ENCODE measurements around the gene NPR2.

NPR2 gene

DNA sequence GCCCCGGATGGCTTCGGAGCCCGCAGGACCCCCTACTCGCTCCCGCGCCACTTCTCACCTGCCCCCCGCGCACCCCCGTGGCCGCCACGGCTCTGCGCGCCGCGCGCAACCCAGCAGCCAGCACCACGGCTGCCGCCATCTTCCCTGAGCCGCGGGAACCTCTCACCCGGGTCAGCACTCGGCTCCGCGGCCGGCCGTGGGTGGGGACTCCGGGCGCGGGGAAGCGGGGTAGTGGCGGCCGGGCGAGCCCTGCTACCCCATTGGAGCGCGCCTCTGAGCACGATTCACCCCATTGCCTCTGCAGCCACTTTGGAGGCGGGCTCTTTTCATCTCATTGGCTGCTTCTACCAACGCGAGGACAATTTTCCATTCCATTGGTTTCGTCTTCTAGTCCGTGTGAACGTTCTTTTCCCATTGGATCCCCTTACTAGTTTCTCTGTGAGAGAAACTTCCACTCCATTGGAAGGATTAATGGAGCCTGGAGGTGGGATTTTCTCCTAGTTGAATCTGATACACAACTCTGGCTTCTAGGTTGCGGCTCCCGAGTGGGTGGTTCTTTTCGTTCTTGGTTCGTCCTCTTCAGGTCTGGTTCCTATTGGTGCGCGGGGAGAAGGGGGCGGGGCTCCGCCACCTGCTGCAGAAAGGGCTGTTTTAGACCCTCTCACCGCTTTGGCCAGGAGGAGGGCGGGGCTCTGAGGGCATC is 23.6 kb downstream of the NPR2 start, which contains the start of gene HINT2:
Gene HINT2 (minus strand): TSS at position 202 of the 703 bp plus-strand sequence. CDS start 63 bp downstream, at position 139.
- Histone ChIP-seq H3K27ac (peak within 1 kb of the TSS; percentile 90 to 97), H3K36me3 (no peaks in the 10 kb centered on the region), H3K9me3 (no peaks in the 10 kb centered on the region), H3K4me1 (peaks cover 0 to 38% (median 30%) of the 10 kb centered on the region in 4 donors), H3K27me3 (no peaks in the 10 kb centered on the region), H3K4me3 (peak within 1 kb of the TSS; percentile 72 to 90)
- intact Hi-C loops (cut with DNase I; ENCODE audit: low total_unique reads), result loop anchor here (2.0 to 10.0 kb wide), 2 partner anchors 14 to 70 kb away; partner anchors contain the start of genes FAM221B, GBA2, RGP1 and TMEM8B
- DNase-seq, result peak; percentile 98 to 99
- TF ChIP-seq, protein P1, sequence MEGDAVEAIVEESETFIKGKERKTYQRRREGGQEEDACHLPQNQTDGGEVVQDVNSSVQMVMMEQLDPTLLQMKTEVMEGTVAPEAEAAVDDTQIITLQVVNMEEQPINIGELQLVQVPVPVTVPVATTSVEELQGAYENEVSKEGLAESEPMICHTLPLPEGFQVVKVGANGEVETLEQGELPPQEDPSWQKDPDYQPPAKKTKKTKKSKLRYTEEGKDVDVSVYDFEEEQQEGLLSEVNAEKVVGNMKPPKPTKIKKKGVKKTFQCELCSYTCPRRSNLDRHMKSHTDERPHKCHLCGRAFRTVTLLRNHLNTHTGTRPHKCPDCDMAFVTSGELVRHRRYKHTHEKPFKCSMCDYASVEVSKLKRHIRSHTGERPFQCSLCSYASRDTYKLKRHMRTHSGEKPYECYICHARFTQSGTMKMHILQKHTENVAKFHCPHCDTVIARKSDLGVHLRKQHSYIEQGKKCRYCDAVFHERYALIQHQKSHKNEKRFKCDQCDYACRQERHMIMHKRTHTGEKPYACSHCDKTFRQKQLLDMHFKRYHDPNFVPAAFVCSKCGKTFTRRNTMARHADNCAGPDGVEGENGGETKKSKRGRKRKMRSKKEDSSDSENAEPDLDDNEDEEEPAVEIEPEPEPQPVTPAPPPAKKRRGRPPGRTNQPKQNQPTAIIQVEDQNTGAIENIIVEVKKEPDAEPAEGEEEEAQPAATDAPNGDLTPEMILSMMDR (IDR thresholded peaks at IDR 0.05), result no peak

GRCh38 chr9:35816708-35817107 is 25.3 kb downstream of the NPR2 start:
- H3K27me3 ChIP-seq, result no peaks in the 10 kb centered on the region
- TF ChIP-seq, protein P1 (IDR thresholded peaks at IDR 0.05), result no peak
- H3K36me3 ChIP-seq, result no peaks in the 10 kb centered on the region
- H3K9me3 ChIP-seq, result no peaks in the 10 kb centered on the region
- no peak overlapping the region for H3K27ac ChIP-seq
- no peak overlapping the region for H3K4me3 ChIP-seq
- peaks cover 0 to 25% (median 19%) of the 10 kb centered on the region in 4 donors for H3K4me1 ChIP-seq
- no peak for DNase-seq
- intact Hi-C loops (cut with DNase I; ENCODE audit: low total_unique reads), result loop anchor here (10.0 kb wide), 1 partner anchor 72 kb away; the partner anchor contains the start of genes GBA2 and RGP1

DNA sequence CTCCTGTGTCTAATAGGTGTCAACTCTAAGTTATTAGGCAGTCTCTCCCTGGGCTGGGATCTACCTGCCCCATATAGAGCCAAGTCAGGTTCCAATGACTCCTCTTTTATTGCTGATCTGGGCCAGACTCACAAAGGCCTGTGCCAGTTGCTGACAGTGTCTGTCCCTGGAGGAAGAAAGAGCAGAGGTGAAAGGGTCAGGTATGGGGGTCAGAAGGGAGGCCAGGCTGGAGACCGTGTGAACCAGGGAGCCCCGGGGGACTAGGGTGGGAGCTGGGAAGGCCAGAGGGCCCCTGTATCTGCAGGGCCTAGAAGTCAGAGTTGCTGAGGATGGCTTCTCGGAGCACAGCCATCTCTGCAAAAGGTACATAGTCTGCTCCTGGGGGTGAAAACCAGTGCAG is 26.9 kb downstream of the NPR2 start:
- TF ChIP-seq, protein P1 (IDR thresholded peaks at IDR 0.05), result no peak
- intact Hi-C loops (cut with DNase I; ENCODE audit: low total_unique reads), result loop anchor here (10.0 kb wide), 1 partner anchor 74 kb away; the partner anchor contains the start of genes GBA2 and RGP1
- DNase-seq, result no peak

DNA sequence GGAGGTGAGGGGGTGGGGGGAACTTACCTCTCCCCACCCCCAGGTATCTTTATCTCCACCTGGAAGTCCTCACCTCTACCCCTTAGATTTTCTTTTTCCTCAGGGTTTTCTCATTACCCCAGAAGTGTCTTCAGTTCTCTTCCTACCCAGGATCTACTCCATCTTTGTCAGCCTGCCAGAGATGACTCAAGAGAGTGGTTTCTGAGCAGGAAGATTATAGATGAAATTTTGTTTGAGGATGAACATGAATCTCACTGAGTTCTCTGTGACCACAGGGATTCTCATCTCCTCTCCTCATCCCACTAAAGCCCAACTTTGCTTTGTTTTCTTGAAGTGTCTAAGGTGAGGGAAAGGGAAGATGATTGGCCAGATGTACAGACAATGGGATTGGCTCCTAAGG is 28.7 kb downstream of the NPR2 start:
- TF ChIP-seq, protein P1 (IDR thresholded peaks at IDR 0.05), result no peak
- Histone ChIP-seq H3K4me3 (no peak overlapping the region), H3K27me3 (no peaks in the 10 kb centered on the region), H3K36me3 (no peaks in the 10 kb centered on the region), H3K4me1 (no peaks in the 10 kb centered on the region), H3K9me3 (no peaks in the 10 kb centered on the region), H3K27ac (no peak overlapping the region)
- intact Hi-C loops (cut with DNase I; ENCODE audit: low total_unique reads), result no loop called here
- no peak for DNase-seq

More for the DNA sequence above, 26.9 kb downstream of the NPR2 start:
- Histone ChIP-seq H3K27me3 (no peaks in the 10 kb centered on the region), H3K9me3 (no peaks in the 10 kb centered on the region), H3K4me1 (peaks cover 0 to 12% (median 9%) of the 10 kb centered on the region in 4 donors), H3K27ac (no peak overlapping the region), H3K36me3 (no peaks in the 10 kb centered on the region), H3K4me3 (no peak overlapping the region)

- Histone ChIP-seq H3K9me3 (no peaks in the 10 kb centered on the region), H3K4me3 (no peak overlapping the region), H3K27me3 (no peaks in the 10 kb centered on the region), H3K27ac (no peak overlapping the region), H3K4me1 (peaks cover 0 to 10% (median 8%) of the 10 kb centered on the region in 4 donors), H3K36me3 (no peaks in the 10 kb centered on the region)
- no peak for DNase-seq
- TF ChIP-seq, protein P1 (IDR thresholded peaks at IDR 0.05), result no peak
- intact Hi-C loops (cut with DNase I; ENCODE audit: low total_unique reads), result no loop called here
Measured at GRCh38 chr9:35822926-35823325, 31.5 kb downstream of the NPR2 start.
